Measurements from ENCODE around the gene CACNA1B. TPM values are rescaled to one million over a fixed set of nuclear protein-coding genes. Genes with fewer than 3 reads are reported as not detected.
A peak's percentile ranks its signal among the peaks of the same experiment; 100 is the strongest.

Gene CACNA1B
- total RNA-seq, 5 donors from 2014 or later (not counting 1 experiment from before 2014, with no cell fraction given), result 0.03 to 0.09 (median 0.03) TPM; not detected in 2

DNA sequence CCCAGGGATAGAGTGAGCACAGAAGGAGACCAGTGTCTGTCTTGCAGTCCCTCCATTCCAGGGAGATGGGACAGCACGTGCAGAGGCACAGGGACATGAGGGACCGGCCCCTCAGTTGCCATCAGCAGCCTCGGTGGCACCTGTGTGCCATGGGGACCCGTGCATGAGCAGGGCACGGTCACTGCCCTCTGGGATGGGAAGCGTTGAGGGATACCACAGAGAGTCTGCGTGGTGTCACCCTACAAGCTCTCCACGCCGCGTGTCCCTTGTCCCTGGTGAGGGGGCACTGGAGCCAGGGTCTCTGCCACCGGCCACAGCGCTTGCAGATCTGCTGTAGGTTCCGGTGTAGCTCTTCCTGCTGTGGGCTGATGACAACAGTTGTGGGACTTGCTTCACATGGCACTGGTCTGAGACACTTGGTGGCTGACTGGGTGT lies 108.1 kb downstream of the CACNA1B start:
- CTCF ChIA-PET, result no interaction called here
- Mint-ChIP-seq H3K27ac (no peak overlapping the region), H3K4me3 (no peak overlapping the region), H3K9me3 (peaks cover 0 to 3% (median 0%) of the 10 kb centered on the region in 3 donors), H3K36me3 (no peaks in the 10 kb centered on the region), H3K27me3 (peaks cover 20 to 55% of the 10 kb centered on the region in 2 donors), H3K4me1 (peaks cover 2 to 19% (median 11%) of the 10 kb centered on the region in 3 donors)
- POLR2A ChIA-PET, result no interaction called here
- Histone ChIP-seq H3K4me1 (ENCODE audit: control insufficient read depth in 1 of 2, extremely low read depth in 1 of 2, insufficient read depth in 2 of 2, low read length in 2 of 2) (no peaks in the 10 kb centered on the region), H3K4me3 (ENCODE audit: control insufficient read depth in 1 of 2, extremely low read depth in 1 of 2, low read length in 1 of 2) (no peak overlapping the region), H3K27ac (ENCODE audit: low read length) (no peak overlapping the region), H3K27me3 (replicated peaks in 1 of 2; ENCODE audit: control insufficient read depth in 2 of 2, extremely low read depth in 1 of 2, insufficient read depth in 2 of 2, low read length in 1 of 2) (peaks cover 0 to 59% of the 10 kb centered on the region in 2 experiments), H3K9me3 (no peaks in the 10 kb centered on the region), H3K36me3 (ENCODE audit: control insufficient read depth in 2 of 2, extremely low read depth in 1 of 2, insufficient read depth in 1 of 2, low read length in 1 of 2) (no peaks in the 10 kb centered on the region)
- 83% methylated on average over 13 of the region's 13 CpGs for WGBS (ENCODE audit: insufficient coverage)
- DNase-seq (peak in 1 of 35 experiments; percentile 22), ATAC-seq (replicated peaks in 1 of 4) (no peak)

- 83% methylated on average over 19 of the region's 22 CpGs for WGBS (ENCODE audit: insufficient coverage)
- ChIA-PET POLR2A (no interaction called here), CTCF (no interaction called here)
- Mint-ChIP-seq H3K27me3 (peaks cover 25 to 64% of the 10 kb centered on the region in 2 donors), H3K4me3 (no peak overlapping the region), H3K27ac (no peak overlapping the region), H3K9me3 (peaks cover 0 to 3% (median 0%) of the 10 kb centered on the region in 3 donors), H3K4me1 (peaks cover 2 to 19% (median 11%) of the 10 kb centered on the region in 3 donors), H3K36me3 (no peaks in the 10 kb centered on the region)
- Histone ChIP-seq H3K9me3 (no peaks in the 10 kb centered on the region), H3K27me3 (replicated peaks in 1 of 2; ENCODE audit: control insufficient read depth in 2 of 2, extremely low read depth in 1 of 2, insufficient read depth in 2 of 2, low read length in 1 of 2) (peaks cover 0 to 61% of the 10 kb centered on the region in 2 experiments), H3K36me3 (ENCODE audit: control insufficient read depth in 2 of 2, extremely low read depth in 1 of 2, insufficient read depth in 1 of 2, low read length in 1 of 2) (no peaks in the 10 kb centered on the region), H3K27ac (ENCODE audit: low read length) (no peak overlapping the region), H3K4me1 (ENCODE audit: control insufficient read depth in 1 of 2, extremely low read depth in 1 of 2, insufficient read depth in 2 of 2, low read length in 2 of 2) (no peaks in the 10 kb centered on the region), H3K4me3 (ENCODE audit: control insufficient read depth in 1 of 2, extremely low read depth in 1 of 2, low read length in 1 of 2) (no peak overlapping the region)
- DNase-seq, result peak in 1 of 35 experiments; percentile 15
- ATAC-seq (replicated peaks in 1 of 4), result peak in 1 of 4 experiments; percentile 15
Measured at GRCh38 chr9:137986268-137987099, 108.9 kb downstream of the CACNA1B start.

DNA sequence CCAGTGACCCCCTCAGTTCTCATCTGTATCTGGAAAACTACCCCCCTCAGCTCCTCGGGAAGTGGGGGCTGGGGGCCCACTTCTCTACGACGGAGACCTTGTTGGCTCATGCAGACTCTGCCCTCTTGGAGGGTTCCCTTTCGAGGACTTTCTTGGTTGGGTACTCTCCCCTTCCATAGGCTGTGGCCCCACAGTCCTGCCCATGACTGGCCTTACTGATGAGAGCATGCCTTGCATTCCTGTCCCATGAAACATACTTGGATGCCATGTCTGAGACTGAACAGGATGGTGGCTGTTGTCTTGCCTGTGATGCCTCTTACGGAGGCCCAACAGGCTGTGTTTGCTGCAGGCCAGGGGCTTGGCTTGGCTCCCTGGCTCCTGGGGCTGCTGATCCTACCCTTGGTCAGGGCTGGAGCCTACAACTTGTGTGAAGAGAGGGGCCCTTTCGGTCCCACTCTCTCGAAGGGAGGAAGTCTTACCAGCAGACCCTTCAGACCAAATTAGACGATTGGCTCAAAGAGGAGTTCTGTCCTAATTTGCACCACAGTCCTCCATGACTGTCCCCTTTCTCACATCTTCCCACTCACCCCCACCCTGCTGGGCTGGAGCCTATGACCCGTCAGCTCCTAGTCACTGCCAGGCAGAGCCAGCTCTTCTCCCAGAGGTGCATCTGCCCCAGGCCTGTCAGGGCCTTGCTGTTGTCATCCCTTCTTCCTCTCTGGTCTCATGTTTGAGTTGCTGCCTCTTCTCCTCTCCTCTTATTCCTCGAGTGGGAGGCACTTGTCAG lies 109.9 kb downstream of the CACNA1B start:
- peak in 1 of 35 experiments; percentile 16 for DNase-seq
- 71% methylated on average over 9 of the region's 10 CpGs for WGBS (ENCODE audit: insufficient coverage)
- Mint-ChIP-seq H3K27ac (no peak overlapping the region), H3K36me3 (no peaks in the 10 kb centered on the region), H3K27me3 (peaks cover 31 to 66% of the 10 kb centered on the region in 2 donors), H3K4me3 (no peak overlapping the region), H3K4me1 (peaks cover 2 to 19% (median 11%) of the 10 kb centered on the region in 3 donors), H3K9me3 (no peaks in the 10 kb centered on the region)
- no peaks in the 10 kb centered on the region for H3K4me1 ChIP-seq (ENCODE audit: control insufficient read depth in 1 of 2, extremely low read depth in 1 of 2, insufficient read depth in 2 of 2, low read length in 2 of 2)
- CTCF ChIA-PET, result no interaction called here
- ATAC-seq (replicated peaks in 1 of 4), result no peak
- H3K27me3 ChIP-seq (replicated peaks in 1 of 2; ENCODE audit: control insufficient read depth in 2 of 2, extremely low read depth in 1 of 2, insufficient read depth in 2 of 2, low read length in 1 of 2), result peaks cover 0 to 61% of the 10 kb centered on the region in 2 experiments
- no peak overlapping the region for H3K4me3 ChIP-seq (ENCODE audit: control insufficient read depth in 1 of 2, extremely low read depth in 1 of 2, low read length in 1 of 2)
- no peaks in the 10 kb centered on the region for H3K9me3 ChIP-seq
- no peaks in the 10 kb centered on the region for H3K36me3 ChIP-seq (ENCODE audit: control insufficient read depth in 2 of 2, extremely low read depth in 1 of 2, insufficient read depth in 1 of 2, low read length in 1 of 2)
- no peak overlapping the region for H3K27ac ChIP-seq (ENCODE audit: low read length)
- POLR2A ChIA-PET, result no interaction called here

GRCh38 chr9:137988051-137988450 lies 110.5 kb downstream of the CACNA1B start:
- H3K27me3 ChIP-seq (replicated peaks in 1 of 2; ENCODE audit: control insufficient read depth in 2 of 2, extremely low read depth in 1 of 2, insufficient read depth in 2 of 2, low read length in 1 of 2), result peaks cover 0 to 61% of the 10 kb centered on the region in 2 experiments
- H3K27me3 Mint-ChIP-seq, result peaks cover 34 to 65% of the 10 kb centered on the region in 2 donors
- WGBS (ENCODE audit: insufficient coverage), result 70% methylated on average over 7 of the region's 8 CpGs
- H3K9me3 Mint-ChIP-seq, result no peaks in the 10 kb centered on the region
- POLR2A ChIA-PET, result no interaction called here
- H3K27ac ChIP-seq (ENCODE audit: low read length), result no peak overlapping the region
- no peaks in the 10 kb centered on the region for H3K9me3 ChIP-seq
- no peak overlapping the region for H3K27ac Mint-ChIP-seq
- H3K36me3 Mint-ChIP-seq, result no peaks in the 10 kb centered on the region
- H3K4me1 ChIP-seq (ENCODE audit: control insufficient read depth in 1 of 2, extremely low read depth in 1 of 2, insufficient read depth in 2 of 2, low read length in 2 of 2), result no peaks in the 10 kb centered on the region
- ATAC-seq (replicated peaks in 1 of 4) (no peak), DNase-seq (peak in 1 of 35 experiments; percentile 13)
- no peak overlapping the region for H3K4me3 Mint-ChIP-seq
- H3K4me3 ChIP-seq (ENCODE audit: control insufficient read depth in 1 of 2, extremely low read depth in 1 of 2, low read length in 1 of 2), result no peak overlapping the region
- CTCF ChIA-PET, result no interaction called here
- no peaks in the 10 kb centered on the region for H3K36me3 ChIP-seq (ENCODE audit: control insufficient read depth in 2 of 2, extremely low read depth in 1 of 2, insufficient read depth in 1 of 2, low read length in 1 of 2)
- H3K4me1 Mint-ChIP-seq, result peaks cover 2 to 19% (median 11%) of the 10 kb centered on the region in 3 donors

GRCh38 chr9:137988701-137989100 lies 111.1 kb downstream of the CACNA1B start:
- Histone ChIP-seq H3K27ac (ENCODE audit: low read length) (no peak overlapping the region), H3K9me3 (no peaks in the 10 kb centered on the region), H3K4me3 (ENCODE audit: control insufficient read depth in 1 of 2, extremely low read depth in 1 of 2, low read length in 1 of 2) (no peak overlapping the region), H3K36me3 (ENCODE audit: control insufficient read depth in 2 of 2, extremely low read depth in 1 of 2, insufficient read depth in 1 of 2, low read length in 1 of 2) (no peaks in the 10 kb centered on the region), H3K27me3 (replicated peaks in 1 of 2; ENCODE audit: control insufficient read depth in 2 of 2, extremely low read depth in 1 of 2, insufficient read depth in 2 of 2, low read length in 1 of 2) (peaks cover 0 to 58% of the 10 kb centered on the region in 2 experiments), H3K4me1 (ENCODE audit: control insufficient read depth in 1 of 2, extremely low read depth in 1 of 2, insufficient read depth in 2 of 2, low read length in 2 of 2) (no peaks in the 10 kb centered on the region)
- peaks cover 40 to 64% of the 10 kb centered on the region in 2 donors for H3K27me3 Mint-ChIP-seq
- no peak overlapping the region for H3K27ac Mint-ChIP-seq
- ATAC-seq (replicated peaks in 1 of 4) (no peak), DNase-seq (no peak)
- ChIA-PET POLR2A (no interaction called here), CTCF (no interaction called here)
- no peaks in the 10 kb centered on the region for H3K9me3 Mint-ChIP-seq
- no peaks in the 10 kb centered on the region for H3K36me3 Mint-ChIP-seq
- no CpG with 5 or more reads among the region's 1 CpG for WGBS (ENCODE audit: insufficient coverage)
- H3K4me3 Mint-ChIP-seq, result no peak overlapping the region
- peaks cover 2 to 19% (median 11%) of the 10 kb centered on the region in 3 donors for H3K4me1 Mint-ChIP-seq

- Histone ChIP-seq H3K27me3 (replicated peaks in 1 of 2; ENCODE audit: control insufficient read depth in 2 of 2, extremely low read depth in 1 of 2, insufficient read depth in 2 of 2, low read length in 1 of 2) (peaks cover 0 to 54% of the 10 kb centered on the region in 2 experiments), H3K9me3 (no peaks in the 10 kb centered on the region), H3K36me3 (ENCODE audit: control insufficient read depth in 2 of 2, extremely low read depth in 1 of 2, insufficient read depth in 1 of 2, low read length in 1 of 2) (no peaks in the 10 kb centered on the region), H3K4me3 (ENCODE audit: control insufficient read depth in 1 of 2, extremely low read depth in 1 of 2, low read length in 1 of 2) (no peak overlapping the region), H3K27ac (ENCODE audit: low read length) (no peak overlapping the region), H3K4me1 (ENCODE audit: control insufficient read depth in 1 of 2, extremely low read depth in 1 of 2, insufficient read depth in 2 of 2, low read length in 2 of 2) (no peaks in the 10 kb centered on the region)
- no peak overlapping the region for H3K27ac Mint-ChIP-seq
- peaks cover 43 to 64% of the 10 kb centered on the region in 2 donors for H3K27me3 Mint-ChIP-seq
- H3K4me3 Mint-ChIP-seq, result no peak overlapping the region
- H3K4me1 Mint-ChIP-seq, result peaks cover 2 to 19% (median 11%) of the 10 kb centered on the region in 3 donors
- ChIA-PET CTCF (no interaction called here), POLR2A (no interaction called here)
- no peaks in the 10 kb centered on the region for H3K36me3 Mint-ChIP-seq
- DNase-seq (no peak), ATAC-seq (replicated peaks in 1 of 4) (no peak)
- 41% methylated on average over 3 of the region's 7 CpGs for WGBS (ENCODE audit: insufficient coverage)
- H3K9me3 Mint-ChIP-seq, result no peaks in the 10 kb centered on the region
Measured at GRCh38 chr9:137989156-137989555, 111.6 kb downstream of the CACNA1B start.

All from T-cell (primary cell).